HG02970 (cell line): Measurements from ENCODE around the gene GMPR.
"Not testable (repeated sequence)": the region's sequence is repeated elsewhere in the genome, so short reads cannot be mapped to it uniquely, and the experiment has no call there.

Experiments used
- ATAC-seq: cut with Tn5 transposase; IDR thresholded peaks from one replicate; pipeline ENCODE4 v1.9.1; 2021; ENCODE audit warnings: mild to moderate bottlenecking, moderate library complexity, moderate number of reproducible peaks; ENCODE audit not compliant: unreplicated experiment, low FRiP score

Gene GMPR

GRCh38 chr6:16224409-16224808 lies 14.0 kb upstream of the GMPR start:
- ATAC-seq, result no peak

DNA sequence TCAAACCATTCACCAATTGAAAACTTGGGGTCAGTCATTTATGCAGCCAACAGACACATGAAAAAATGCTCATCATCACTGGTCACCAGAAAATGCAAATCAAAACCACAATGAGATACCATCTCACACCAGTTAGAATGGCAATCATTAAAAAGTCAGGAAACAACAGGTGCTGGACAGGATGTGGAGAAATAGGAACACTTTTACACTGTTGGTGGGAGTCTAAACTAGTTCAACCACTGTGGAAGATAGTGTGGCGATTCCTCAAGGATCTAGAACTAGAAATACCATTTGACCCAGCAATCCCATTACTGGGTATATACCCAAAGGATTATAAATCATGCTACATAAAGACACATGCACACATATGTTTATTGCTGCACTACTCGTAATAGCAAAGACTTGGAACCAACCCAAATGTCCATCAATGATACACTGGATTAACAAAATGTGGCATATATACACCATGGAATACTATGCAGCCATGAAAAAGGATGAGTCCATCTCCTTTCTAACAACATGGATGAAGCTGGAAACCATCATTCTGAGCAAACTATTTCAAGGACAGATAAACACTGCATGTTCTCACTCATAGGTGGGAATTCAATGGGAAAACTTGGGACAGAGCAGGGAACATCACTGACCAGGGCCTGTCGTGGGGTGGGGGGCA lies 13.2 kb upstream of the GMPR start:
- ATAC-seq, result not testable (repeated sequence)

DNA sequence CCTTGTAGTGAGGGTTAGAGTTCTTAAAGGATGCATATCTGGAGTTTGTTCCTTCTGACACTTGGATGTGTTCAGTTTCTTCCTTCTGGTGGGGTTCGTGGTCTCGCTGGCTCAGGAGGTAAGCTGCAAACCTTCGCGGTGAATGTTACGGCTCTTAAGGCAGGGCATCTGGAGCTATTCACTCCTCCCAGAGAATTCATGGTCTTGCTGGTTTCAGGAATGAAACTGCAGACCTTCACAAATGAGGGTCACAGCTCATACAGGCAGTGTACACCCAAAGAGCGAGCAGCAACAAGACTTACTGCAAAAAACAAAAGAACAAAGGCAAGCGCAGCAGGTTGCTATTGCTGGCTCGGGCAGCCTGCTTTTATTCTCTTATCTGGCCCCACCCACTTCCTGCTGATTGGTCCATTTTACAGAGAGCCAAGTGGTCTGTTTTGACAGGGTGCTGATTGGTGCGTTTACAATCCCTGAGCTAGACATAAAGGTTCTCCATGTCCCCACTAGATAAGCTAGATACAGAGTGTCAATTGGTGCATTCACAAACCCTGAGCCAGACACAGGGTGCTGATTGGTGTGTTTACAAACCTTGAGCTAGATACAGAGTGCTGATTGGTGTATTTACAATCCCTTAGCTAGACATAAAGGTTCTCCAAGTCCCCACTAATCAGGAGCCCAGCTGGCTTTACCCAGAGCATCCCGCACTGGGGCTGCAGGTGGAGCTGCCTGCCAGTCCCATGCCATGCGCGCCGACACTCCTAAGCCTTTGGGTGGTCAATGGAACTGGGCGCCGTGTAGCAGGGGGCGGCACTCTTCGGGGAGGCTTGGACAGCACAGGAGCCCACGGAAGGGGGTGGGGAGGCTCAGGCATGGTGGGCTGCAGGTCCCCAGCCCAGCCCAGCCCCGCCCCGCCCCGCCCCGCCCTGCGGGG lies 12.0 kb upstream of the GMPR start:
- not testable (repeated sequence) for ATAC-seq

DNA sequence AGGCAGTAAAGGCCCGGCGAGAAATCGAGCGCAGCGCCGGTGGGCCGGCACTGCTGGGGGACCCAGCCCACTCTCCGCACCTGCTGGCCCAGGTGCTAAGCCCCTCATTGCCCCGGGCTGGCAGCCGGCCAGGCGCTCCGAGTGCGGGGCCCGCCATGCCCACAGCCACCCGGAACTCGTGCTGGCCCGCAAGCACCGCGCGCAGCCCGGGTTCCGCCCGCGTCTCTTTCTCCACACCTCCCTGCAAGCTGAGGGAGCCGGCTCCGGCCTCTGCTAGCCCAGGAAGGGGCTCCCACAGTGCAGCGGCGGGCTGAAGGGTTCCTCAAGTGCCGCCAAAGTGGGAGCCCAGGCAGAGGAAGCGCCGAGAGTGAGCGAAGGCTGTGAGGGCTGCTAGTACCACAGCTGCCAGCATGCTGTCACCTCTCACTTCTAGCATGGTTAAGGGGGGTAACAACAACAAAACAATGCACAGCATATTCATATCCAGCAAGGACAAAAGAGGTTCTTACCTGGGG lies 11.3 kb upstream of the GMPR start:
- no peak for ATAC-seq

- ATAC-seq, result no peak
Measured at GRCh38 chr6:16227605-16228004, 10.8 kb upstream of the GMPR start.

GRCh38 chr6:16228043-16228442 lies 10.3 kb upstream of the GMPR start:
- ATAC-seq, result no peak

DNA sequence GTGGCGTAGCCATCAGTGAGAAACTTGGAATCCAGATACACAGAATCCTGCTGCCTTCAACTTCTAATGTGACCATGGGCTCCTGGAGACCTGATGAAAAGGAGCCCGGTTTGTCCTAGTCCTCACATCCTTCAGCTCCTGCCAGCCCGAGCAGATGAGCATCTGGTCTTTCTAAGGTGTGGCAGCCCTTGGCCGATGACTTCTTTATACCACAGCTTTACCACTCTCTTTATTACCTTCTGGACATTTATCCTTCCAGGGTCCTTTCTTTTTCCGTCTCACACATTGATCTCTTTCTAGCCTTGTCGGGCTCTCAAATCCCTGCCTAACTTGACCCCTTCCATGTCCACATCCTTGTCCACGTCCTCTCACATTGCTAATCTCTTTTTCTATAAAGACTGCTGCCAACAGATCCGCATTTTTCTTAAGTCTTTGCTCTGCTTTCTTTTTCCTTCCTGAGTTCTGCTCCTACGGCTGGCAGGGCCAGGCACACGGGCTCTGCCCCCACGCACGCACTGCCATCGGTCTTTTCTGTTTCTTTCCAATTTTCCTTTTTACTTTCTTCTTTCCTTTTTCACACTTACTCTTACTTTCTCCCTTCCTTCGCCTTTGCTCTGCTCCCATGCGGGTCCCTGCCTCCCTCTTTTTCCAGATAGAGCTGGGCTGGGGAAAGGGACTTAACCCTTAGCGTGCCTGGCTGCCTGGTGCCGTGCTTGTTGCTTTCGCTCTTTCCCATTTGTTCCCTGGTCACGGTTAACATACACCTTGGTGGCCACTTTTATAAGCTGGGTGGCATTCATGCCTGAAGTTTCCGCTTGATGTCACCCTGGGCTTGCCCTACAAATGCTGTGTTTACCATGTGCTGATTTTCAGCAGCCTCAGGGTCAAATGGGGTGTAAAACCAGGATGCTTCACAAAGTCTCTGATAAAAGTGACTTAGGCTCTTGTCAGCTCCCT lies 9.4 kb upstream of the GMPR start:
- no peak for ATAC-seq

- ATAC-seq, result no peak
Measured at GRCh38 chr6:16229700-16230099, 8.7 kb upstream of the GMPR start.

DNA sequence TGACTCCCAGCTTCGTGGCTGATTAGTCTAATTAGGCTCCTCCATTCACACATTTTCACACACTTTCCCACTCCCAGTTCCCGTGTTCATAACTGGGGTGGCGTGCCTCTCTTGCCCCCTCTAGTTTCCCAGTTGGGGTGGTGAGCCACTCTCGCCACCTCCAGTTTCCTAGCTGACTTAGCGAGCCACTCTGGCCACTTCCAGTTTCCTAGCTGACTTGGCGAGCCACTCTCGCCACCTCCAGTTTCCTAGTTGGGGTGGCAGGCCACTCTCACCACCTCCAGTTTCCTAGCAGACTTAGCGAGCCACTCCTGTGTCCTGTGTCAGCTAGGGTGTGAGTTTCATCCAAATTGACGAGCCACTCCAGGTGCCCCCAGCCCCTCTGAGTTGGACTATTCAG lies 7.4 kb upstream of the GMPR start:
- ATAC-seq, result no peak

DNA sequence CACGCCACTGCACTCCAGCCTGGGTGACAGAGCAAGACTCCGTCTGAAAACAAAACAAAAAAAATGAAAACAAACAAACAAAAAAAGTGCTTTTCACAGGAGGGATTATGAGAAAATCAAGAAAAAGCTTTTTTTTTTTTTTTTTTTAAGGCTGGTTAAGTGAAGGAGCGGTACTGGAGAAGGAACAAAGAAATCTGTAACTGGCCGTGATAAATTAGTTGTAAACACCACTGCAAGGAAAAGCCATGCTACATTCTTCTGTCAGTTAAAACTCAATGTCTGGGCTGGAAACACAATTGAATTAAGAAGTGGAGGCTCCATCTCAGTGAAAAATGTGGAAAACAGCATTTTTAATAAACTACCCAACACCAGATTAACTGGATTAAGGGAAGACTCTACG lies 6.3 kb upstream of the GMPR start:
- ATAC-seq, result no peak

GRCh38 chr6:16236009-16236501 lies 2.3 kb upstream of the GMPR start:
- no peak for ATAC-seq

- ATAC-seq, result no peak
Measured at GRCh38 chr6:16236631-16237199, 1.7 kb upstream of the GMPR start.

DNA sequence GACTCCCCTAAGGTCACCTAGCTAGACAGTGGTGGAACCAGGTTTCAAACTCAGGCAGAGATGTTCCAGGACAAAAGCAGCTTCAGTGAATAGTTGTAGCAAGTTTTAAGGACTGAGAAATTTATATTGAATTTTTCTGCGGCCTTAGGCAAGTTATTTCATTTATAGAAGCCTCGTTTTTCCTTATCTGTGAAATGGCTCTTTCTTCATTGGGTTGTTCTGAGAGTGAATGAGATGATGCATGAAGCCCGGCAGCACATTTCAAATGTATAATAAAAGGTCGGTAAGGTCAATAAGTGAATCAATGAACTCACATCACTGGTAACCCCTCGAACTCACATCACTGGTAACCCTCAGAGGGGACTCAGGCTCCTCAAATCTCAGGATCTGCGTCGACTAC lies 1.1 kb upstream of the GMPR start:
- no peak for ATAC-seq

- ATAC-seq, result no peak
Measured at GRCh38 chr6:16238963-16239797, 793 bp downstream of the GMPR start.

- ATAC-seq, result no peak
Measured at GRCh38 chr6:16239798-16240123, 1.4 kb downstream of the GMPR start.

DNA sequence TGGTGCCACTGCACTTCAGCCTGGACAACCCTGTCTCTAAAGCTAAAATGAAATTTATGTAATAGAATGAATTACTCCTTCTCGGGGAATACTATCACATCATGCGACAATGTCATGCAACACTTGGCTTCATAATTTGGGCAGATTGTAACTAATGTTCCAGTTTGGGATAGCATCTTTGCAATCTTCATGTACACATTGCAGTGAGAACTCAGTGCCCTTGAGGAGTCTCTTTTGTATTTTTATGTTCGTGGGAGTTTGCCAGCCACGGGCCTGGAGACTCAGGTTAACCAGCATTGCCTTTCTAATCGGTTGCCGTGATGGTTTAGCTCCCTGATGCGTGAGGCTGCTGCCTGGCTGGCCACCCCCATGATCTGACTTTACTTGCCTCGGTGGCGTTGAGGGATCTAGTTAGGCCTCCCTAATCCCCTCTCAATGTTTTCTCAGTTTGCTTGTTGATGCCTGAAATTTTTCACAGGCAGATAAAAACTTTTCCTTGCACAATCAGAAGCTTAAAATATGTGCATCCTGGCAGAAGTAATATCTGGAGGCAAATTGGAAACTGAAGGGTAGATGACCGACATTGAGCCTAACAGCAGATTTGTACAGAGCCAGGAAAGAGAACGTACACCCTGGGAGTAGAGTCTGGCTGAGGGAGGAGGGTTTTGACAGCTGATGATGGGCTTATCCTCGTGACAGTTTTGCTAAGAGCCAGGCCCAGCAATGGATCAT lies 2.4 kb downstream of the GMPR start:
- no peak for ATAC-seq

DNA sequence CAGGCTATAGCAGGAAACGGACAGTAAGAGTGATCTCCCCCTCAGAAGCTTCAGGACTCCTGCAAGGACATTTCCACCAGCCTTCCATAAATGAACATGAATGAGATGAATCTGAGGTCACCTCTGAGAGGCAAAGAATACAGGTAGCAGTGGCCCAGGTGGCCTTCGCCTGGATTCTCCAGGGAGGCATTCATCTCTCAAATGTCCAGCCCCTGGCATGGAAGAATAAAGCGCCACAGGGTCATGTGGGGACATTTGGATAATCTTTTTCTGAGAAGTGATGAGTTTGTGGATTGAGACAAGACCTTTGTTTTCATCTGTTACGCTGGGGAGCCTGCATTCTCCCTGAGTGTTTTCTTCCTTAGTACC lies 2.9 kb downstream of the GMPR start:
- ATAC-seq, result no peak

- ATAC-seq, result no peak
Measured at GRCh38 chr6:16243055-16243454, 4.7 kb downstream of the GMPR start.

DNA sequence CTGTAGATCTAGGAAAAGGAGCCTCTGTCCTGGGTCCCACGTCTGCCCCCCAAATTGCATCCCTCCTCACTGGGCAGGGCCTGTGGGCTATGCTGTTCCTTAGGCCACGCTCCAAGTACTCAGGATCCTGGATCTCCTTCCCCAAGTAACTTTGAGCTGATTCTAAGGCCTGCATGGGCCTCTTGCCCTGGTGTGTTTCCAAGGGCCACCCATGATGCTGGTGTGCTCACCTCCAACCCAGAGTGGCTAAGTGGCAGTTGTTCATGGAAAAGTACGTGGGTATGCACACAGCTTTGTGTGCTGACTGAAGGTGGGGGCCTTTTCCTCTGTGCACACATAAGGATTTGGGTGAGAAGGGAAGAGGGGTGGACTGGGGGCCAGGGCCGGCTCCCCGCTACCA lies 5.3 kb downstream of the GMPR start:
- ATAC-seq, result no peak
